Transverse colon (tissue), 4 donors: ENCODE data around the gene TRAM2. TPM values are rescaled to one million over a fixed set of nuclear protein-coding genes. Genes with fewer than 3 reads are reported as not detected.

Source experiments
- DNase-seq: peaks from one replicate; pipeline ENCODE4 v3.0.0-alpha.2; 2019
- H3K27ac ChIP-seq, 4 donors: fragments of 200-600 bp; sonication (generic); 2 replicates each; pipeline ENCODE4 v1.5.1; 2016 to 2018; ENCODE audit warnings: inconsistent platforms in 4 of 4
- H3K27me3 ChIP-seq: fragments of 200-600 bp; sonication (generic); 2 replicates; pipeline ENCODE4 v1.5.1; 2017; ENCODE audit warnings: inconsistent platforms
- H3K36me3 ChIP-seq, 4 donors: fragments of 200-600 bp; sonication (generic); 2 replicates each; pipeline ENCODE4 v1.5.1; 2017 to 2019; ENCODE audit warnings: inconsistent platforms in 4 of 4
- H3K4me1 ChIP-seq, 4 donors: fragments of 200-600 bp; sonication (generic); 2 replicates each; pipeline ENCODE4 v1.5.1; 2017 to 2020; ENCODE audit warnings: inconsistent platforms in 4 of 4
- H3K4me3 ChIP-seq, 4 donors: fragments of 200-600 bp; sonication (generic); 1 replicate in 1 of 4; 2 replicates in 3 of 4; pipeline versions ENCODE4 v1.5.1 to v1.6.1; 2017 to 2019; ENCODE audit warnings: inconsistent platforms in 4 of 4
- H3K9me3 ChIP-seq, 2 donors: fragments of 200-600 bp; sonication (generic); 2 replicates each; pipeline ENCODE4 v1.5.1; 2017 to 2019; ENCODE audit warnings: inconsistent platforms in 2 of 2
- CTCF ChIP-seq, 5 experiments: fragments of 200-600 bp in 3 of 5; fragments of 450-650 bp in 2 of 5; sonication (generic) in 3 of 5; IDR thresholded peaks; 1 replicate in 2 of 5; 2 replicates in 3 of 5; pipeline ENCODE4 v1.5.1; 2016 to 2017; ENCODE audit warnings: antibody characterized with exemption in 5 of 5, inconsistent platforms in 3 of 5, mild to moderate bottlenecking in 2 of 5, moderate library complexity in 1 of 5
- EP300 ChIP-seq: sonication (generic); formaldehyde crosslinking; IDR thresholded peaks from one replicate; pipeline ENCODE4 v1.6.1; 2017; ENCODE audit warnings: antibody characterized with exemption, low read depth
- POLR2A ChIP-seq: fragments of 450-650 bp; IDR thresholded peaks from one replicate; pipeline ENCODE4 v1.6.1; 2016; ENCODE audit warnings: antibody characterized with exemption, mild to moderate bottlenecking, moderate library complexity
- POLR2AphosphoS5 ChIP-seq, 3 donors: sonication (generic); formaldehyde crosslinking; IDR thresholded peaks; one replicate each; pipeline ENCODE4 v1.6.1; 2016; ENCODE audit warnings: antibody characterized with exemption in 3 of 3
- WGBS, 2 donors: methylation state at CpG; one replicate each; pipeline ENCODE4 v1.1.5; 2018; ENCODE audit warnings: low coverage in 1 of 2; 5-methylcytosine and 5-hydroxymethylcytosine counted together
- in situ Hi-C, 4 donors: fragments of 200-750 bp; cut with MboI; loops; one replicate each; pipeline versions ENCODE4 v1.15.0 to v1.15.1; 2017; ENCODE audit warnings: low sequenced_read_pairs in 3 of 4, low pct_ligation_motif_present in 1 of 4, low pct_unique_long_range_greater_than_20kb in 1 of 4
- intact Hi-C: fragments of 100-400 bp; cut with DNase I; formaldehyde crosslinking; loops from one replicate; pipeline ENCODE4 v1.15.1; 2023; ENCODE audit warnings: low total_unique reads
- total RNA-seq, 4 donors: library from RNA; depleted of rRNA; stranded (reverse); fragments of >200 nt; gene quantifications; one replicate each; pipeline ENCODE4 v1.1.0, GENCODE V29; 2016

TRAM2 gene
- total RNA-seq, 4 donors from 2014 or later: 8.4 to 15.4 (median 11.7) TPM

- intact Hi-C loops (no loop called here), in situ Hi-C loops (loop anchor here in 1 of 4 donors (10.0 kb wide), 1 partner anchor 72 kb away; the partner anchor contains the start of gene EFHC1)
- H3K27ac ChIP-seq: peak overlapping the region in 1 of 4 donors; percentile 40
- TF ChIP-seq POLR2AphosphoS5 (IDR thresholded peaks at IDR 0.05) (no peak), CTCF (IDR thresholded peaks at IDR 0.05) (no peak), EP300 (no peak), POLR2A (no peak)
- no peak overlapping the region for H3K4me3 ChIP-seq
- DNase-seq: no peak
- H3K27me3 ChIP-seq: no peaks in the 10 kb centered on the region
- WGBS, 2 donors: 82% methylated on average over 1 to 2 of the region's 2 CpGs
- no peaks in the 10 kb centered on the region for H3K9me3 ChIP-seq
- H3K36me3 ChIP-seq: peaks cover 0 to 3% (median 0%) of the 10 kb centered on the region in 4 donors
- H3K4me1 ChIP-seq: peaks cover 0 to 2% (median 0%) of the 10 kb centered on the region in 4 donors
These were observed 80.2 kb downstream of the TRAM2 start for GRCh38 chr6:52496631-52497030.

- intact Hi-C loops (no loop called here), in situ Hi-C loops (loop anchor here in 1 of 4 donors (10.0 kb wide), 1 partner anchor 71 kb away; the partner anchor contains the start of gene EFHC1)
- Histone ChIP-seq H3K36me3 (peaks cover 0 to 3% (median 0%) of the 10 kb centered on the region in 4 donors), H3K4me3 (no peak overlapping the region), H3K27me3 (no peaks in the 10 kb centered on the region), H3K27ac (no peak overlapping the region), H3K9me3 (no peaks in the 10 kb centered on the region), H3K4me1 (peaks cover 0 to 2% (median 0%) of the 10 kb centered on the region in 4 donors)
- TF ChIP-seq EP300: no peak
- WGBS, 2 donors: 65 to 100% methylated on average over 1 to 3 of the region's 3 CpGs
- no peak for DNase-seq
These were observed 80.9 kb downstream of the TRAM2 start for GRCh38 chr6:52495922-52496321.

GRCh38 chr6:52494298-52495072, 82.4 kb downstream of the TRAM2 start:
- Histone ChIP-seq H3K36me3 (peaks cover 0 to 3% (median 0%) of the 10 kb centered on the region in 4 donors), H3K27ac (no peak overlapping the region), H3K9me3 (no peaks in the 10 kb centered on the region), H3K4me1 (peaks cover 0 to 2% (median 0%) of the 10 kb centered on the region in 4 donors), H3K27me3 (no peaks in the 10 kb centered on the region), H3K4me3 (no peak overlapping the region)
- no peak for TF ChIP-seq EP300
- no peak for TF ChIP-seq POLR2AphosphoS5 (IDR thresholded peaks at IDR 0.05)
- no peak for TF ChIP-seq POLR2A
- no peak for TF ChIP-seq CTCF (IDR thresholded peaks at IDR 0.05)
- no peak for DNase-seq
- WGBS, 2 donors: 93 to 97% methylated on average over 5 to 7 of the region's 7 CpGs
- intact Hi-C loops (no loop called here), in situ Hi-C loops (loop anchor here in 1 of 4 donors (10.0 kb wide), 1 partner anchor 70 kb away; the partner anchor contains the start of gene EFHC1)

GRCh38 chr6:52493669-52494068, 83.2 kb downstream of the TRAM2 start:
- Histone ChIP-seq H3K27ac (no peak overlapping the region), H3K4me1 (peaks cover 0 to 2% (median 0%) of the 10 kb centered on the region in 4 donors), H3K36me3 (peaks cover 0 to 3% (median 0%) of the 10 kb centered on the region in 4 donors), H3K27me3 (no peaks in the 10 kb centered on the region), H3K4me3 (no peak overlapping the region), H3K9me3 (no peaks in the 10 kb centered on the region)
- DNase-seq: no peak
- in situ Hi-C loops (loop anchor here in 1 of 4 donors (10.0 kb wide), 1 partner anchor 69 kb away; the partner anchor contains the start of gene EFHC1), intact Hi-C loops (no loop called here)
- TF ChIP-seq EP300: no peak
- no peak for TF ChIP-seq CTCF (IDR thresholded peaks at IDR 0.05)
- no peak for TF ChIP-seq POLR2AphosphoS5 (IDR thresholded peaks at IDR 0.05)
- TF ChIP-seq POLR2A: no peak
- WGBS, 2 donors: 59 to 75% methylated on average over 1 to 3 of the region's 3 CpGs
